Midbrain (tissue), 1 donor: ENCODE measurements around the gene PRDM16.
A peak's percentile ranks its signal among the peaks of the same experiment; 100 is the strongest.

ENCODE experiments used
- DNase-seq: peaks from one replicate; lab custom pipeline; 2025; lab: John Stamatoyannopoulos, UW

Gene PRDM16

GRCh38 chr1:3356827-3357460 is 287.9 kb downstream of the PRDM16 start:
- DNase-seq = no peak

- no peak for DNase-seq
Observed at GRCh38 chr1:3357526-3358297, 288.7 kb downstream of the PRDM16 start.

- DNase-seq = no peak
Observed at GRCh38 chr1:3359351-3359750, 290.3 kb downstream of the PRDM16 start.

- DNase-seq = no peak
Observed at GRCh38 chr1:3359756-3360440, 290.9 kb downstream of the PRDM16 start.

GRCh38 chr1:3360646-3361257 is 291.7 kb downstream of the PRDM16 start:
- DNase-seq = no peak

- DNase-seq = no peak
Observed at GRCh38 chr1:3363023-3363422, 294.0 kb downstream of the PRDM16 start.

GRCh38 chr1:3363756-3364155 is 294.8 kb downstream of the PRDM16 start:
- DNase-seq = no peak

- DNase-seq = no peak
Observed at GRCh38 chr1:3364551-3364950, 295.5 kb downstream of the PRDM16 start.

- no peak for DNase-seq
Observed at GRCh38 chr1:3364983-3365382, 296.0 kb downstream of the PRDM16 start.

- DNase-seq = no peak
Observed at GRCh38 chr1:3365523-3366125, 296.6 kb downstream of the PRDM16 start.

GRCh38 chr1:3366126-3367051 is 297.4 kb downstream of the PRDM16 start:
- DNase-seq = no peak

GRCh38 chr1:3367376-3367775 is 298.4 kb downstream of the PRDM16 start:
- DNase-seq = no peak

GRCh38 chr1:3368059-3368458 is 299.1 kb downstream of the PRDM16 start:
- DNase-seq = no peak

- DNase-seq = no peak
Observed at GRCh38 chr1:3368711-3369445, 299.9 kb downstream of the PRDM16 start.

- peak; percentile 42 for DNase-seq
Observed at GRCh38 chr1:3369446-3370076, 300.6 kb downstream of the PRDM16 start.

- DNase-seq = no peak
Observed at GRCh38 chr1:3370856-3371703, 302.1 kb downstream of the PRDM16 start.

GRCh38 chr1:3372317-3372716 is 303.3 kb downstream of the PRDM16 start:
- DNase-seq = no peak

GRCh38 chr1:3373175-3373574 is 304.2 kb downstream of the PRDM16 start:
- no peak for DNase-seq
